ENCODE data around the gene LCLAT1.

LCLAT1 gene

GRCh38 chr2:30404319-30405259 lies 42.5 kb upstream of the LCLAT1 start:
- ChIA-PET POLR2A (ENCODE audit: low non-redundant PET) (no interaction called here), CTCF (no interaction called here)
- DNase-seq (ENCODE audit: low spot score) = no peak
- no peak for TF ChIP-seq CTCF (conservative IDR thresholded peaks at IDR 0.05; ENCODE audit: low read depth)
- no peak overlapping the region for H3K27ac ChIP-seq

GRCh38 chr2:30405260-30405605 lies 41.8 kb upstream of the LCLAT1 start:
- no peak overlapping the region for H3K27ac ChIP-seq
- DNase-seq (ENCODE audit: low spot score) = no peak
- POLR2A ChIA-PET (ENCODE audit: low non-redundant PET) = no interaction called here
- CTCF ChIA-PET = no interaction called here
- TF ChIP-seq CTCF (conservative IDR thresholded peaks at IDR 0.05; ENCODE audit: low read depth) = no peak

- H3K27ac ChIP-seq = no peak overlapping the region
- TF ChIP-seq CTCF (conservative IDR thresholded peaks at IDR 0.05; ENCODE audit: low read depth) = no peak
- POLR2A ChIA-PET (ENCODE audit: low non-redundant PET) = no interaction called here
- DNase-seq (ENCODE audit: low spot score) = no peak
- CTCF ChIA-PET = interaction anchor here (0.7 kb wide), 1 partner anchor 160 kb away, joined by 3 read pairs; no protein-coding TSS in a partner anchor
Measured at GRCh38 chr2:30406853-30407252, 40.2 kb upstream of the LCLAT1 start.

GRCh38 chr2:30408961-30409387 lies 38.1 kb upstream of the LCLAT1 start:
- no peak overlapping the region for H3K27ac ChIP-seq
- POLR2A ChIA-PET (ENCODE audit: low non-redundant PET) = no interaction called here
- TF ChIP-seq CTCF (conservative IDR thresholded peaks at IDR 0.05; ENCODE audit: low read depth) = no peak
- CTCF ChIA-PET = no interaction called here
- DNase-seq (ENCODE audit: low spot score) = no peak

GRCh38 chr2:30410217-30410616 lies 36.8 kb upstream of the LCLAT1 start:
- no peak overlapping the region for H3K27ac ChIP-seq
- ChIA-PET CTCF (interaction anchor here (0.6 to 0.8 kb wide), 3 partner anchors 13 to 245 kb away, joined by 3 read pairs; no protein-coding TSS in a partner anchor), POLR2A (ENCODE audit: low non-redundant PET) (no interaction called here)
- no peak for TF ChIP-seq CTCF (conservative IDR thresholded peaks at IDR 0.05; ENCODE audit: low read depth)
- peak; percentile 16 for DNase-seq (ENCODE audit: low spot score)

- no peak for DNase-seq (ENCODE audit: low spot score)
- TF ChIP-seq CTCF (conservative IDR thresholded peaks at IDR 0.05; ENCODE audit: low read depth) = no peak
- ChIA-PET CTCF (interaction anchor here (0.5 to 0.7 kb wide), 3 partner anchors 408 to 1483 kb away, joined by 3 to 4 read pairs (median 3); no protein-coding TSS in a partner anchor), POLR2A (ENCODE audit: low non-redundant PET) (no interaction called here)
- H3K27ac ChIP-seq = no peak overlapping the region
Measured at GRCh38 chr2:30412047-30412683, 34.9 kb upstream of the LCLAT1 start.
